T-helper 2 cell treated with Interferon-gamma antibody and Interleukin-4, amounts not matched to agents 5 μg/mL and 100 μg/mL, for 36 hours (primary cell): ENCODE measurements around the gene TMEM109.

Experiments
- DNase-seq: peaks from one replicate; pipeline ENCODE4 v3.0.0; 2021; ENCODE audit warnings: low spot score
- H3K27ac Mint-ChIP-seq: one replicate; pipeline ENCODE4 v1.8.0; 2021; ENCODE audit warnings: mild to moderate bottlenecking, mixed read lengths
- H3K27me3 Mint-ChIP-seq: one replicate; pipeline ENCODE4 v1.8.0; 2021; ENCODE audit warnings: low read depth, mixed read lengths
- H3K36me3 Mint-ChIP-seq: one replicate; pipeline ENCODE4 v1.8.0; 2021; ENCODE audit warnings: low read depth, mixed read lengths
- H3K4me1 Mint-ChIP-seq: one replicate; pipeline ENCODE4 v1.8.0; 2021; ENCODE audit warnings: low read depth, mixed read lengths
- H3K4me3 Mint-ChIP-seq: one replicate; pipeline ENCODE4 v1.8.0; 2022; ENCODE audit warnings: mild to moderate bottlenecking, moderate library complexity, mixed read lengths
- H3K9me3 Mint-ChIP-seq: one replicate; pipeline ENCODE4 v1.8.0; 2021; ENCODE audit warnings: mixed read lengths

Gene TMEM109

DNA sequence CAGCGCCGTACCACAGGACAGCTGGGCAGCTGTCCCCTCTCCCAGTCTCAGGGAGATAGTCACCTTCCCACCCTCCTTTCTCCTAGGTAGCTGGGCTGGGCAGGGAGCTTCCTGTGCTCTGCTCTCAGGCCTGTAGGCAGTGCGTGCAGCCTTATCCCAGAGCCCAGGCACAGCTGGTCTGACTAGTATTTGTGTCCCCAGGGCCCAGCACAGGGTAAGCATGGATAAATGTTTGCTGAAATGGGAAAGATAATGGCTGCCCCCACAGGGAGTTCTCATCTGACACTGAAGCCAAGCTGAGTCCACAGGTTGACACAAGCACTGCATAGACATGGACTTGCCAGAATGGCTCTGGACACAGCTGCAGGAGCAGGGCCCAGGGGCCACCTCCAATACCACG, 28.3 kb downstream of the TMEM109 start:
- peaks cover 6% of the 10 kb centered on the region for H3K4me1 Mint-ChIP-seq
- H3K27me3 Mint-ChIP-seq: peaks cover 6% of the 10 kb centered on the region
- H3K9me3 Mint-ChIP-seq: no peaks in the 10 kb centered on the region
- H3K27ac Mint-ChIP-seq: no peak overlapping the region
- H3K4me3 Mint-ChIP-seq: no peak overlapping the region
- no peaks in the 10 kb centered on the region for H3K36me3 Mint-ChIP-seq
- no peak for DNase-seq

DNA sequence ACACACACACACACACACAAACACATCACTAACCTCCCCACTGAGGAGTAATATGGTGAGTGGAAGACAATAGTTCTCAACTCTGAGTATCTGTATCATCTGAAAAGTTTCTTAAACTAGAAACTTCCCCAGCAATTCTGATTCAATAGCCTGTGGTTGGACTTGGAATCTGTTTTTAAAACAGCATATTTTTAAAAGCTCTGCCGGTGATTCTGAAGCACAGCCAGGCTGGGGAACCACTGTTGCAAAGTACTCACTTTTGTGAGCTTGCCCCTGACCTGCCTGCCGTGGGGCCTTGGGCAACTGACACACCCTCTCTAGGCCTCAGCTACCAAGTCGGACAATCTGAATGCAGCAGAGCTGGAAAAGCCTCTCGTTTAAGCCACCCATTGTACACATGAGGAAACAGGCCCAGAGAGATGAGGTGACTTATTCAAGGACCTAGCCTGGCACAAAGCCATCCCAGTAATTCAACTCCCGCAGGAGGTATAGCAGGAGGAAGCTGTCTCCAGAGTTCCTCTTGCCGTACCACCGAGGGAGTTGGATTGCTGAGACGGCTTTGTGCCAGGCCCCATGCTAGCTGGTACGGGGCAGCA, 29.1 kb downstream of the TMEM109 start:
- no peak for DNase-seq
- H3K27me3 Mint-ChIP-seq: peaks cover 6% of the 10 kb centered on the region
- H3K36me3 Mint-ChIP-seq: no peaks in the 10 kb centered on the region
- H3K27ac Mint-ChIP-seq: no peak overlapping the region
- no peak overlapping the region for H3K4me3 Mint-ChIP-seq
- peaks cover 6% of the 10 kb centered on the region for H3K4me1 Mint-ChIP-seq
- H3K9me3 Mint-ChIP-seq: no peaks in the 10 kb centered on the region

DNA sequence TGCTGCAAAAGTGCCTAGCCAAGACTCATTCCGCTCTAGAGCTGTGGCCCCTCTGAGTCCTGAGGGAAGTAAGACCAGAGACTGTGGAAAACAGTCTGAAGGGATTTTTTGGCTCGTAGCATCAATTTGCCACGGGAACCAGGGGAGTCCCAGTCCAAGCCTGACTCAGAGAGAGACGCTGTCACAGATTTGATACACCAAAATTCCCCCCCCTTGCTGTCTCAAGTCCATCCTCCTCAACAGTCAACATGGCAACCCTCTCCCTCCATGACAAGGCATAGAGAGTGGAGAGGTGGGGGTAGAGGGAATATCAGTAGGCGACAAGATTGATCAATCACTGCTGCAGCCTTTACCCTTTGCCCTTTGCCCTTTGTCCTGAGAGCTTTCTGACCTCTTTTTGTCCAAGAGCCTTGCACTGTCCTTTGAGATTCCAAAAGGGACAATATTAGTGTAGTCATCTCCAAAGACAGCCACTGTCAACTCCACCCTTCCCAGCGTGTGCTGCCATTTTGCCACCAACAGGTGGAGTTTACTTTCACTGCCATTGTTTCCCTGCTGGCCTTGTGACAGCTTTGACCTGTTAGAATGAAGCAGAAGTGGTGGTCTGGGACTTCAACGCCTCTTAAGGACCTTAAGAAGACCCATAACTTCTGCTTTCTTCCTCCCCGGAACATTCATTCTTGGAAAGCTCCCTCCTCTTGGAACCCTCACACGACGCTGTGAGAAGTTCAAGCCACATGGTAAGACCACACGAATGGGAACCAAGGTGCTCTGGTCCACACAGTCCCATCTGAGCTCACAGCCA, 30.7 kb downstream of the TMEM109 start:
- H3K27me3 Mint-ChIP-seq: peaks cover 20% of the 10 kb centered on the region
- no peak overlapping the region for H3K27ac Mint-ChIP-seq
- DNase-seq: no peak
- H3K4me1 Mint-ChIP-seq: peaks cover 6% of the 10 kb centered on the region
- H3K36me3 Mint-ChIP-seq: no peaks in the 10 kb centered on the region
- H3K9me3 Mint-ChIP-seq: no peaks in the 10 kb centered on the region
- H3K4me3 Mint-ChIP-seq: no peak overlapping the region

- no peak overlapping the region for H3K27ac Mint-ChIP-seq
- peaks cover 6% of the 10 kb centered on the region for H3K4me1 Mint-ChIP-seq
Measured at GRCh38 chr11:60945295-60945667, 31.3 kb downstream of the TMEM109 start.

GRCh38 chr11:60946601-60947264, 32.8 kb downstream of the TMEM109 start:
- no peaks in the 10 kb centered on the region for H3K36me3 Mint-ChIP-seq
- no peaks in the 10 kb centered on the region for H3K9me3 Mint-ChIP-seq
- peaks cover 2% of the 10 kb centered on the region for H3K4me1 Mint-ChIP-seq
- H3K27me3 Mint-ChIP-seq: peaks cover 28% of the 10 kb centered on the region
- DNase-seq: no peak
- H3K4me3 Mint-ChIP-seq: no peak overlapping the region
- no peak overlapping the region for H3K27ac Mint-ChIP-seq

More at GRCh38 chr11:60945295-60945667, 31.3 kb downstream of the TMEM109 start:
- H3K9me3 Mint-ChIP-seq: no peaks in the 10 kb centered on the region
- no peak for DNase-seq
- H3K27me3 Mint-ChIP-seq: peaks cover 24% of the 10 kb centered on the region
- no peaks in the 10 kb centered on the region for H3K36me3 Mint-ChIP-seq
- H3K4me3 Mint-ChIP-seq: no peak overlapping the region

DNA sequence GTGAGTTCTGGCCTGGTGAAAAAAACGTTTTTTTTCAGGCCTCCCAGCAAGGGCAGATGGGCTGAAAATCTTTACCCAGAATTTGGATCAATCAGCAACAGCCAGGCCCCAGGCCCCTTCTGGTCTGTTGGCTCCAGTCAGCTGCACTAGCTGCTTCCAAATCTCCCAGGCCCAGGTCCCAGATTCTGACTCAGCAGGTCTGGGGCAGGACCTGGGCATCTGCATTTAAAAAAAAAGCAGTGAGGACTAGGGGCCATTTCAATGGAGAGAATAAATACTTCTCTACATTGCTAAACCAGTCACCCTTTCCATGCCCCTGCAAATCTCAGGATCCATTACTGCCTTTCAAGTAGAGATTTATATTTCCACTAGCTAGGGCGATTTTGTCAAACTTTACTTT, 33.7 kb downstream of the TMEM109 start:
- no peaks in the 10 kb centered on the region for H3K36me3 Mint-ChIP-seq

DNA sequence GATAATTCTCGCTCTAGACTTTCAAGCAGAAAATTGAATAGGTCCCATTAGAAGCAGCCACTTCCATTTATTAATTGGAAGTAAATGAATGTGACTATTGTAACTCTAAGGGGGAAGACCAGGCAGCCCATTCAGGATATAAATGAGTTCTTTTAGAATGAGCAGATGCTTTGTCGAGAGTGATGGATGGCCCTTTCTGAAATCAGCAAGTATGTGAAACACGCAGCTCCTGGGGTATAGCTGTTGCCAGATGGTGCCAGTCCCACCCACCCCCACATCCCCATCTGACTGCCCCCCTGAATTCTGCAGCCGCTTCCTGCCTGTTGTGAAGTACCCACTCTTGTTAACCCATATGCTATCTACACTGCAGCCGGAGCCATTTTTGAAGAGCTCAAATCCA, 34.3 kb downstream of the TMEM109 start:
- H3K4me3 Mint-ChIP-seq: no peak overlapping the region
- no peaks in the 10 kb centered on the region for H3K36me3 Mint-ChIP-seq
- no peak overlapping the region for H3K27ac Mint-ChIP-seq
- no peaks in the 10 kb centered on the region for H3K9me3 Mint-ChIP-seq
- no peak for DNase-seq
- peaks cover 42% of the 10 kb centered on the region for H3K27me3 Mint-ChIP-seq
- H3K4me1 Mint-ChIP-seq: peaks cover 13% of the 10 kb centered on the region

More for the DNA sequence above, 33.7 kb downstream of the TMEM109 start:
- DNase-seq: no peak
- H3K9me3 Mint-ChIP-seq: no peaks in the 10 kb centered on the region
- peaks cover 11% of the 10 kb centered on the region for H3K4me1 Mint-ChIP-seq
- no peak overlapping the region for H3K27ac Mint-ChIP-seq
- no peak overlapping the region for H3K4me3 Mint-ChIP-seq
- H3K27me3 Mint-ChIP-seq: peaks cover 38% of the 10 kb centered on the region

DNA sequence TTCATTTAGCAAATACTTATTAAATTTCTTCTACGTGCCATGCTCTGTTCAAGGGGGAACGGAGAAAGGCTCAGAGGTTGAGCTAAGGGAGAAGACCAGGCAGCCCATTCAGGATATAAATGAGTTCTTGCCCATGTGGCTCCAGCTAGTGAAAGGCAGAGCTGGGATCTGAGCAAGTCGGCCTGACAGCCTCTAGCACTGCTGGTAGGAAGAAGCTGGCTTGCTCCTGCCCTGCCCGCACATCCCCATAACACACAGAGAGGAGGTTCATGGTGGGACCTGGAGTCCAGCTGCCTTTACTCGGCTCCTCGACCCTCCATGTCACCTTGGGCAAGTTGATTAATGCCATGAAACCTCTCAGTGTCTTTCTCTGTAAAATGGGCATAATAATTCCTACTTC, 36.1 kb downstream of the TMEM109 start:
- Mint-ChIP-seq H3K4me1 (peaks cover 13% of the 10 kb centered on the region), H3K27ac (no peak overlapping the region), H3K9me3 (no peaks in the 10 kb centered on the region), H3K36me3 (no peaks in the 10 kb centered on the region), H3K27me3 (peaks cover 43% of the 10 kb centered on the region), H3K4me3 (no peak overlapping the region)
- no peak for DNase-seq

GRCh38 chr11:60950933-60951605, 37.1 kb downstream of the TMEM109 start:
- H3K27ac Mint-ChIP-seq: no peak overlapping the region
- no peaks in the 10 kb centered on the region for H3K9me3 Mint-ChIP-seq
- peaks cover 13% of the 10 kb centered on the region for H3K4me1 Mint-ChIP-seq
- no peak overlapping the region for H3K4me3 Mint-ChIP-seq
- DNase-seq: no peak
- no peaks in the 10 kb centered on the region for H3K36me3 Mint-ChIP-seq
- H3K27me3 Mint-ChIP-seq: peaks cover 37% of the 10 kb centered on the region

GRCh38 chr11:60951606-60951903, 37.6 kb downstream of the TMEM109 start:
- Mint-ChIP-seq H3K4me3 (peak overlapping the region; percentile 66), H3K9me3 (no peaks in the 10 kb centered on the region), H3K4me1 (peaks cover 13% of the 10 kb centered on the region), H3K27me3 (peaks cover 37% of the 10 kb centered on the region), H3K27ac (peak overlapping the region; percentile 52), H3K36me3 (no peaks in the 10 kb centered on the region)
- DNase-seq: no peak

DNA sequence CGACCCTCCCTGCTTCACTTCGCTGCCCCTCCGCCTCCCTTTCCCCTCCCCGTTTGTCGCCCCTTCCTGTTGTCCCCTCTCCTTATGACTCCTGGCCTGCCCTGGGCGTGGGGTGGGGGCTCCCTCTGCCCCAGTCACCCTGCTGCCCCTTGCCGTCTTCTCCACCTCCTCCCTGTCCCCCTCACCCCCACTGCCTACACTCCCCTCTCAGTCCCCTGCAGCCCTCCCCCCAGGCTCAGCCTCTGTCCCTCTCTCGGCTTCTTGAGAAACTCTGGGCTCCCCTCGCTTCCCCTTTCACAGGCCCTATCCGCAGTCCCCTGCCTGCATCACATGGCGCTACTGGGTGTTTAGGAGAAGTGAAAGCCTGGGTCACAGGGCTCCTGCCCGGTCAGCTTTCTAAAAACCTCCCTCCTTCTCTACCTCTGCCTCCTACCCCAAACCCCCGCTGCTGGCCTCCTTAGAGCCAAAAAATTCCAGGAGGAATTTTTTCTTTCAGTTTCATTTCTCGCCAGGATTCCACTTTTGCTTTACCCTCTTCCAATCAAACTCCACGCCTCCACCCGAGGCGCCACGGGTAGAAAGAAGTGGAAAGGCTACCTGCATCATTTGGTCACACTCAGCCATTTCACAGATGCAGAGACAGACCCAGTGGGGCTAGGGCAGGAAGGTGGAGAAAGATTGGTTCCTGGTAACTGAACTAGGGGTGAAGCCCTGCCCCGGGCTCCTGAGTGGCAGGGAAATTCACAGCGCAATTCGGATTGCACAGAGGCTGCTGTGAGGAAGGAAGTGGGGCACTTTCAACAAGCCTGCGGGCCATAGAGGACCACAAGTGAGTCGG, 38.2 kb downstream of the TMEM109 start, which contains the start of gene SLC15A3:
Gene SLC15A3, minus strand, starts transcription at position 273 of the 838 bp plus-strand sequence. CDS start 625 bp downstream, outside the sequence.
- Mint-ChIP-seq H3K27ac (peak within 1 kb of the TSS; percentile 52), H3K4me1 (peaks cover 13% of the 10 kb centered on the region), H3K4me3 (peak within 1 kb of the TSS; percentile 66), H3K9me3 (no peaks in the 10 kb centered on the region), H3K36me3 (no peaks in the 10 kb centered on the region), H3K27me3 (peaks cover 42% of the 10 kb centered on the region)
- DNase-seq: peak; percentile 12

DNA sequence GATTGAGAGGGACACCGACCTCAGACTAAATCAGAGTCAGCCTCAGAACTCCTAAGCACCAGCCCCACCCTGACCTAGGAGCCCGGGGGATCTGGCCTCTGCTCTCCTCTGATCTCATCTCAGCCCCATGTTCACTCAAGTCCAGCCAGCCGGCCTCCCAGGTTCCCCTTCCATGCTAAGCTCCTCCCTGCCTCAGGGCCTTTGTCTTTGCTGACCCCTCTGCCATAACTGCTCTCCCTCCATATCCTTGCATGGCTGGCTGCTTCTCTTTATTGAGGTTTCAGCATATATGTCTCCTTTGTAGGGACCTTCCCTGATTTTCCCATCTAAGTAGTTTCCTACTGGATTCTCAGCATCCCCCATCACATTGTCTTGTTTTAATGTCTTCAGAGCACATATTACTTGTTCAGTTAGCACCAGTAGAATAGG, 38.8 kb downstream of the TMEM109 start:
- Mint-ChIP-seq H3K36me3 (no peaks in the 10 kb centered on the region), H3K9me3 (no peaks in the 10 kb centered on the region), H3K4me1 (peaks cover 13% of the 10 kb centered on the region), H3K27ac (no peak overlapping the region), H3K27me3 (peaks cover 47% of the 10 kb centered on the region), H3K4me3 (no peak overlapping the region)
- DNase-seq: no peak

DNA sequence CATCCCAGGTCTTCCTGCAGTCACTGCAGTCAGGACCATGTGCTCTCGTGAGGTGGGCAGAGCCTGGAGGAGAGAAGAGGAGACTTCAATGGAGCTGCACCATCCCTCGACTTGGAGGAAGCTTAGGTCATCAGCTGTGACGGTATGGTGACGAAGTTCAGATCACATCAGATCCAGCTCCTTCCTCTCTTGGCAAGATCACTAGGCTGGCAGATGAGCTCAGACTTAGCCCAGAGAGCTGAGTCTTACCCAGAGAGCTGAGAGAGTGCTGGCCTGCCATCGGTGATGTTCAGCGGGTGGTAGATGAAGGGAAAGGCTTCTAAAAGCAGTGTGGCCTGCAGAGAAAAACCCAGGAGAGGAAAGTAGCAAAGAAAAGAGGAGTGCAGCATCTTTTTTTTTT, 39.8 kb downstream of the TMEM109 start:
- peaks cover 13% of the 10 kb centered on the region for H3K4me1 Mint-ChIP-seq
- no peaks in the 10 kb centered on the region for H3K9me3 Mint-ChIP-seq
- H3K4me3 Mint-ChIP-seq: no peak overlapping the region
- no peak for DNase-seq
- H3K36me3 Mint-ChIP-seq: no peaks in the 10 kb centered on the region
- peaks cover 48% of the 10 kb centered on the region for H3K27me3 Mint-ChIP-seq
- H3K27ac Mint-ChIP-seq: no peak overlapping the region
